Stromal cell of bone marrow (primary cell): ENCODE measurements around the gene COL12A1.

ENCODE experiments used
- DNase-seq: peaks from one replicate; pipeline ENCODE4 v3.0.0-alpha.2; 2012; ENCODE audit warnings: low read depth

The COL12A1 gene

DNA sequence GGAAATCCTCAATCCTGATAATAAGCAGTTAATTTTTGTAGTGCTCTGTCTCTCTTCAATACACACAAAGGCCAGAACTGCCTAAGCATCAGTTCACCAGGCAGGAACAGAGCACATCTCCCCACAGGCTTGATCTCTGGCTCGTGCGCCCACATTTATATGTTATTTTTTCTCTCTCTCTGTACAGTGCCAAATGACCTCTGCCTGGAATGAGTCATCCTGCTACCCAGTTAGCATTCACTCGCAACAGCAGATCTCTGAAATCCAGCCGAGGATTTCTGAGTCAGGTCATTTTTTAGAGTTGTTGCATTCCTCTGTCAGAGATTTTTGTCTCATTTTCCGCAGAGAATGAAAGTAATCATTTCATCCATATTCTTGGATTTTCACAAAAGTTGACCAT, 107.1 kb downstream of the COL12A1 start:
- DNase-seq: peak; percentile 98

DNA sequence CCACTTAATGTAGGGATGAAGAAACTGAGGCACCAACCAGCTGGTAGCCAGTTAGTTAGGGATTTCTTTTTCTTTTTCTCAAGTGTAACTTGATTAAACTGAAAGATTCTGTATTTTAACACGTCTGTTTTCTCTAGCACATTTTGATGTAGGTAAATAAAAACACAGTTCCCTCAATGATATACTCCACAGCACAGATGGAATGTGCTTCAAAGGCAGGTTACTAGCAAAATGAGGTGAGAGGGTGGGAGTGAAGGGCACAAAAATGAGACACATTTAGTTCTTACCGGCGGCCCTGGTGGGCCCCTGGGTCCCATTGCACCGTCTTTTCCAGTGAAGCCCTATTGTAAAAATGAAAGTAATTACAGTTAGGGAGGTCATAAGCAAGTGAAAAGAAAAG, 108.9 kb downstream of the COL12A1 start:
- no peak for DNase-seq

DNA sequence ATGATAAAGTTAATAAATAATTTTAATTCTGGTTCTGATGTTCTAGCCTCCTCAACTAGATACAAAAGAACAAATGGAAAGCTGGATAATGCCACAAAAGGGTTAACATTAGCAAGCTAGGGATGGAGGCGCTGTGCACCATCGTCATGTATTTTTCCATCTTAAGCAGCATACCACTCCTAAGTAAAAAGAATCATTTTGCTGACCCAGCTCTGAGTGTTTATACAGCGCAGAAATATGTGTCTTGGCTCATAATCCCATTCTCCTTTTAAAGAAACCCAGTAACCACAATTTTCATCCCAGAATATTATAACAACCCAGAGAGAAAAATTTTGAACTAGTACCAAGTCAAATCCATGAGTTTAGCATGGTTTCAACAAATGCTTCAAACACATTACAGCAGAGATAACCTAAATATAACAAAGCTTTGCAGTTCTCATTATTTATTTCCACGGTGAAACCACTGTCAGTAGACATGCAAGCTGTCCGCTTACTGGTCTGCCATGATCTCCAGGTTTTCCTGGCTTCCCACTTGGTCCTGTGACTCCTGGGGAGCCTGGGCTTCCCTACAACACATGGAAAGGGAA, 111.1 kb downstream of the COL12A1 start:
- peak; percentile 93 for DNase-seq

DNA sequence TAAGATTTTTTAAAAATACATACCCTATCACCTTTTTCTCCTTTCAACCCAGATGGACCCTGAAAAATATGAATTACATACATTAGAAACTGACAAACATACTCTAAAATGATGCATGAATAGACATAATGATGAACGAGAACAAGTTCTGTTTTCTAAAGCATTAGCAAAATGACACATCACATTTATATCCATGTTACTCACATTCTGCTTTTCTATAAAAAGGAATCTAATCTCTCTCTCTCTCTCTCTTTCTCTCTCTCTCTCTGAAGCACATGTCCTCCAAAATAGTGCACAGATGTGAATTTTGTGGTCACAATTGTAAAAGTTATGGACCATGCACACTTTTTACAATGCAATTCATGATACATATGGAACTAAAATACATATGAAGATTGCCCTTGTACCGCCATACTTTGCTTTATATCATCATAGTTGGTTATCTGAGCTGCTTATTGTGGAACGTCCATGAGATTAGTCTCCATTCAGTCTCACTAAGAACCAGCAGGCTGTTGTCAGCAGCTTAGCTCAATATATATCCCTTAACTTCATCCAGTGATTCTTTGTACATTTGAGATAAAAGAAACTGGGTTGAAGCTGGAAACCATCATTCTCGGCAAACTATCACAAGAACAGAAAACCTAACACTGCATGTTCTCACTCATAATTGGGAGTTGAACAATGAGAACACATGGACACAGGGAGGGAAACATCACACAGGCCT, 114.2 kb downstream of the COL12A1 start:
- no peak for DNase-seq

DNA sequence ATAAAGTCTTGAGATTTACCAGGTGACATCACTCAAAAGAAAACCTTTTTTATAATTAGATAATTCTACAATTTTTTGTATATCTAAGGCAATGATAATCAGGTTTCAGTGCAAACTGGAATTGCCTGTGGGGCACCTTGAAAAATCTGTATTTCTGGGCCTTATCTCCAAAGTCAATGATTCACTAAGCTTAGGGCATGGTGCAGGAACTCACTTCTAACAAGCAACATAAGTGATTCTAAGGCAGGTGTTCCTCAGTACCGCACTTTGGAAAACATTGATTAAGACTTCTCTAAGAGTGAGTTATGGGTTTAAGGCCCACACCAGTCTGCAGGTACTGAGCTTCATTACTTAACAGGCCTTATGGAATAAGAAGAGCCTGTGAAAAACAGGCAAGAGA, 115.3 kb downstream of the COL12A1 start:
- DNase-seq: no peak

DNA sequence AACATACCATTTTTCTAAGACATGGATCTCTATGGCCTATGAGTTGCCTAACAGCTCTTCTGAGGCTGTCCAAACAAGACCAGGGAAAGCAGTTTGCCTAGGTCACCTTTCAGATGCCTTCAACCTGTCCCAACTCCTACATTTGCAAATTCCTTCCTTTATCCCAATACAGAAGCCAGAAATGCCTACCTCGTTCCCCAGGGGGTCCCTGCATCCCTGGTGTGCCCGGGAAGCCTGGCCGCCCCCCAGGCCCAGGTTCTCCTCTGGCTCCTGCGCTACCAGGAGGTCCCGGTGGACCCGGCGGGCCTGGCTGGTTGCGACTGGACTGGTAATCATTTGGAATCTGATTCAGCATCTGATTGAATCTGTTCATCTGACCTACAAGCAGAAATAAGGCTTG, 115.9 kb downstream of the COL12A1 start:
- DNase-seq: no peak

DNA sequence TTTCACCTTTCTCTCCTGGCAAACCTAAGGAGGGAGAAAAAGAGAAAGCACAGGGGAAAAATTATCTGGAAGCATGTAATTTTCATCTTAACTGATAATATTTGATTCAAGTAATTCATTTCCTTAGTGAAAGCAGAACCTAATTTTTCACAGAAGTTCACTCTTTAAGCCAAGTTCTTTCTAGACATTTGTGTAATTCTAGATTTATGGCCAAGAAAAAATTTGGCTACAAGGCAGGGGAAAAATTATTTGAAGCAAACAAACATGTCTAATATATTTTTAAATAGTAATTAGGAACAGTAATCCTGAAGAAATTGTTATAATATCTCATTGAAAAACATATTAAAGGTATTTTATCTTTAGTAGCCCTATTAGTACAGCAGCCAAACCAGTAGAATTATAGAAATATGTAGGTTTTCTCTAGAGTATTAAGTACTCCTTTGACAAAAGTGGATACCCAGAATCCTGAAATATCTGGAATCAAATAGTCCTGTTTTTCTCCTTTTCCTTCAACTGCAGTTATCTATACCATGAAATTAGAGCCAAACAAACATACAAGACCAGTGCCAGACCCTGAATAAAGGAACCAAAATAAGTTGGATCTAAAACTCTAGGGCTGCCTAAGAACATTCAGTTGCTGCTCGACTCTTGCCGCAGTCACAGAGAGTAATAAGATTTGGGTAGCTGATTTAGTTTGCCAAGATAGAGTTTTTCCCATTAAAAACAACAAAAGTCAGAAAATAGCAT, 116.5 kb downstream of the COL12A1 start:
- no peak for DNase-seq

DNA sequence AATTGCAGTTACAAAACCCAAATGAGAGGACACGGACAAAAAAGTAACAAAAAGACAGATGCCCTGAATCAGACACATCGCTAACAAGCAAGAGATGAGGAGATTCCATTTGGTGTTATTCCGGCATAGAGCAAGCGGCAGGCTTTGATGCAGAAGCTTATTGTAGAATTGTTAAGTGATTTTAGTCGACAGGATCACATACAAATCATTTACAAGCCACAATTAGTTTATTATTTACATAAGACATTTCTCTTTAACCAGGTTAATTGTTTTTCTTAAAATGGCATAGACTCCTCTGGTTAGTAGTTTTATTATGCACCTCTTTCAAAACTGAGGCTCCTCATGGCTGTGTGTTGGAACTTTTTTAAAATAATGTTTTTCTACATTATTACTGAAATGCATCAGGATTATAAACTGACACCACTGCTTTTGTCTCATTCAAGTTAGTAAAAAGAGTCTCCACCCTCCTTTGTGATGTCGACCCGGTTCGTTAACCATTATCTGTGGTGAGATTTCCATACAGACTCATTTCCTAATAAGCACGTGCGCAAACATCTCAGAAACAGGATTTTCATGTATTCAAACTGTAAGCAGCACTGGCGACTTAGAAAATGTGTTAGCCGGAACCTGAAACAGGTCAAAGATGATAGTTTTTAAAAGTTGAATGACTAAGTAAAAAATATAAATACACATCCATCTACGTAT, 119.8 kb downstream of the COL12A1 start:
- DNase-seq: no peak

DNA sequence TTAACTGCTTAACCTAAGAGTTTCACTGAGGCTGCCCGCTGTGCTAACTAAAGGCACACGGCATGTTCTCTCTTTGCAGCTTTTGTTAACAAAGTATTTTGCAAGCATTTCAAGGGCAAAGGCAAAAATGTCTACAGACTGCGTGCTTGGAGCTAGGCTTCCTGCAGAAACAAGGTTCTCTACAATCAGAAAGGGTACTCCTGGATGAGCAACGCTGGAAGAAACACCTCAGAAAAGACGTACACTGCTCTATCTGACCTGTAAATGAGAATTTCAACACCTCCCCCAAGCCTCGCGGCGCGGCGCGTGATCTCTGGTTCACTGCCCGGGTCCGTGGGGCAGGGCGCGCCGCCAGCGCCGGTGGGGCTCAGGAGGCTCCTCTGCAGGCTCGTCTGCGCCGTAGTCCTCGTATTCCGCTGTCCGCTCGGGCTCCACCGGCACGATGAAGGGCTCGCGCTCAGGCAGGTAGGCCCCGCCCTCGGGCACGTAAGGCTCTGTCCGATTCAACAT, 120.9 kb downstream of the COL12A1 start:
- no peak for DNase-seq

DNA sequence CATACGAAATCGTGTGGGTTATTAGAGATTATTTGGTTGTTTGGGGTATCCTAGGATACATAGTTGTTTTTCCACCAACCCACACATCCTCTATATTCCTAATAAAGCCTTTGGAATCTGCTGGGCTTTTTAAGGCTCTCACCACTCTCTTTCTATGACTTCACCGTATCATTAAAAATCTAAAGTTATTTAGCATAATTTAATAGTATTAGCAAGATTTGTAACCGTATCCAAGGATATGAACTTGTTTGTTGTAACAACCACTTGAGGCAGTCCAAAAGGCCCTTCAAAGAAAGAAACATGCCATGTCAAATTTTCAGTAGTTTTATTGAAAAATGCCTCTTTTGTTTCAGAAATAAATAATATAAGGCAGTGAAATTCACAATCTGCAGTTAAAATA, 121.8 kb downstream of the COL12A1 start:
- DNase-seq: no peak

DNA sequence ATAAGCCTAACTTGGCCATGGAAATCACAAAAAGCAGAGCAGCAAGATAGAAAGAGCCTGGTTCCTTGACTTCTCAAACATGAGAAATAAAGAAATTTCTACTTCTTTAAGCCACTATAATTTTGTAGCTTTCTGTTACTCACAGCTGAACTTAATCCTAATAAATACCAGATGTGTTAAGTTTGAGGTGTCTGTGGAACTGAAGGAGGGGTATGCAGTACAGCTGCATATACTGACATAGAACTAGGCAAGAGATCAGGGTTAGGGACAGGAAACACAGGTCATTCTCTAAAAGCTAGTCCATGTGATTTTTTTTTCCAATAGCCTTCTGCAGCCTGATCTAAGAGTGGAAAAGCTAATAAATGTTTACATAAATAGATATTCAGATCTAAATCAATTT, 123.9 kb downstream of the COL12A1 start:
- no peak for DNase-seq

DNA sequence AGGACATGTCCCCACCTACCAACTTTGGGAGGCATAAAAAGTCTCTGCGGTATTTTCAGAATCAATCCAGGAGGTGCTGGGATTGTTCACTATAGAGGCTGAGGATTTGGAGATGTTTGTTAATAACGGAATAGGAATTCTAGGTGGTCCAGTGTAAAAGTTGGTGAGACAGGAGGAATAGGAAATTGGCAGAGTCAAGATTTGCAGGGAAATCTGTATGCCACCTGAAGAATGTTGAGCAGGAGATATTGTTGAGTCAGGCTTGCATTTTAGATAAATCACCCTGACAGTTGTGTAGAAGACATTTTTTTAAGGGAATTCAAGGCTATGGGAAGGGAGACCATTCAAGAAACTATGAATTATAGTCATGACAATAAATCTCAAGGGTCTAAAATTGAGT, 124.8 kb downstream of the COL12A1 start:
- DNase-seq: no peak

DNA sequence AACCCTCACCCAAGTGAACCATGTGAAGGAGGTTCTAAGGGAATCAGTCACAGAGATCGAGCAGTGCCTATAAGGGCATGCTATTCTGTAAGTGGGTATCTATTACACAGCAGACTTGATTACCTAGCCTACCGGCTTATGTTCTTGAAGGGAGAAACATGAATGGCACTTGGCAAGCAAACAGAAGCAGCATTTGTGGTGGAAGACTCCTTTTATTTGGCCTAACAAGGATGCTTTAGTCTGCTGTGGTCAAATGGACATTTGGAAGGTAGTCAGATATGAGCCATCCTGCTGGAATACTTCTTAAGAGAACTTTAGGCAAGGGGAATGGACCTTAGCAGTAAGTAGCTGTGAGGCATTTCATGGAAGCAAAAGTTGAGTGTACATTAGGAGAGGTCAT, 126.3 kb downstream of the COL12A1 start:
- DNase-seq: no peak

DNA sequence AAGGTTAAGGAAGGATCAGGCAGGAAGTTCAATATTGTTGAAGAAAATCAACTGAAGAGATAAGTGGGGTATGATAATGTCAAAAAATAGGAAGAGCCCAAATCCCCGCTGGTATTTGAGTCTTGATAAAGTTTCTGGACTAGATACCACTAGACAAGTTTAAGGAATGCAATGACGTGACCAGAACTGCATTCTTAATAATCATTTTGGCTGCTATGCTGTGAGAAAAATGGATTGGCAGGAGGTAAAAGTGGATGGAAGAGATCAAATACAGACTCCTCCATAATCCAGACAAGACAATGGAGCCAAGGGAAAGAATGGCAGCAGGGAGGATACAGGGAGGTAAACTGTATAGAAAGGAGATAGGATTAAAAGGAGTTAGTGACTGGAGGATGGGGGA, 128.2 kb downstream of the COL12A1 start:
- DNase-seq: no peak

DNA sequence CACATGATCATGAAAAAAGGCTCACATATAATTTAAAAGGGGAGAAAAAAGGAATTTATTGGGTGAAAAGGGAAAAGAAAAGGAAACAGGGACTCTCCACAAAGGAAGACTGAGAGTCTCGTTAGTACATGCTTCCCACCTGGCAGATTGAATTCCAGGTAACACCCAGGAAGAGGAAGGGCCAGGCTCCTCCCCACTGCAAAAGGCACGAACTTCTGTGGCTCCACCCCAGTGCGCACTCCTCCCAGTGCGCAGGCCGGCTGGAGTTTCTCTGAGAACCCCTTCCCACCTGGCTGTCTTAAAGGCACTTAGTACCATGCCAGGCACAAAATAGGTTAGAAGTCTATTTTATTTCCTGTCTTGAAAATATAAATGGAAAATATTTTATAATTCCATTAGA, 129.8 kb downstream of the COL12A1 start:
- DNase-seq: no peak

DNA sequence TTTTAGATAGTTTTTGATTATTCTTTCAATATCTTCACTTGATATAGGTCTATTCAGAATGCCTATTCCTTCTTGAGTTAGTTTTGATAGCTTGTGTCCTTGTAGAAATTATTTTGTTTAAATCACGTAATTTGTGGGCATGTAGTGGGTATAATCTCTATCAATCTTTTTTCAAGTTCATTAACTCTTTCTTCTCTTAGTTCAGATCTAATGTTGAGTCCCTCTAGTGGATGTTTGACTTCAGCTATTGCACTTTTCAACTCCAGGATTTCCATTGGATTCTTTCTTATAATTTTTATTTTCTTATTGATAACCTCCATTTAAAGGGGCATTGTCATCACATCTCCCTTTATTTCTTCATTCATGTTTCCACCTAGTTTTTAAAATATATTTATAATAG, 135.6 kb downstream of the COL12A1 start:
- DNase-seq: no peak

DNA sequence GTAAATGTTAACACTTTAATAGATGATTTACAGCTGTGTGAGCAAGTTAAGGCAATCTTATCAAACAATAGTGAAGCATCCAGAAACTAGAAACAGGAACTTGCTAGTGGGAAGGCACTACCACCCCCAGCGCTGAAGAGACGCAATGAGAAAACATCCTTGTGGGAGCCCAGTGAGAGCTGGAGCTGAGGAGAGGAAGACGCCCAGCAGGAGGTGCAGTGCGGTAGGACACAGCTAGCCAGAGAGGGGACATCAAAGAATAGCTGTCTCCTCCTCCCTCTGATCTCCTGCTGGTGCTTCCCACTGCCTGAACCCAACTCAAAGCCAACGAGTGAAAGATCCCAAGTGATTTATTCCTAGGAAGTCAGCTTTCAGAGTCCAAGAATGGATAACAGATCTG, 140.3 kb downstream of the COL12A1 start:
- no peak for DNase-seq

DNA sequence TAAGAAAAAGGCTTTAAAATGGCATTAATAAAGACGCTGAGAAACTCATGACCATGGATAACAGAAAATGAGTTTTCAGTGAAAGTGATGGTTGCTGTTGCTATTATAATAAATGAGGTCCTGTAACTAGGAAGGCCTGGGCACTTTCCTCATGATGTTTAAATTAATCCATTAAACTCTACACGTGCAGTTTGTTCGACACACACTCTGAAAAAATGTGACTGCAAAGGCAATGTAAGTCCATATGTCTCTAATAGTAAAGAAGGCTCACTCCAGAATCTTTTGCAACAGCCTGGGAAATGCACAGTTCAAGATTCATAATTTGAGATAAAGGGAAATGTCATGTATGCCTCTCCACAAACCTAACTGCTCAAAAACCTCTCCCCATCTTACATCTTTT, 153.4 kb downstream of the COL12A1 start:
- DNase-seq: no peak

DNA sequence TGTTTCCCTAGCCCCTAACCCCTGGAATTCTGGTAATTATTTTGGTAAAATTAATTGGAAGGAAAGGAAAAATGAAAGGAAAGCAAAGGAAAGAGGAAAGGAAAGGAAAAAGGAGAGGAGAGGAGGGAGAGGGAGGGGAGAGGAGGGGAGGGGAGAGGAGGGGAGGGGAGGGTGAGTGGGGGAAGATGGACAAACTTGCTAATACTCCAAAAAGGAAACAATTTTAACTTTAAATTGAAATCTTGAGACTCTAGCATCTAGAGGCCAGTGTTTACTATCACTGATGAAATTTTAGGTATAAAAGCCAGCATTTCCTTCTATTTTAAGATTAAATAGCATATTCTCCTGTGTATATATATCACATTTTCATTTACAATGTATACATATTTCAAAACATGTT, 156.5 kb downstream of the COL12A1 start:
- DNase-seq: no peak

DNA sequence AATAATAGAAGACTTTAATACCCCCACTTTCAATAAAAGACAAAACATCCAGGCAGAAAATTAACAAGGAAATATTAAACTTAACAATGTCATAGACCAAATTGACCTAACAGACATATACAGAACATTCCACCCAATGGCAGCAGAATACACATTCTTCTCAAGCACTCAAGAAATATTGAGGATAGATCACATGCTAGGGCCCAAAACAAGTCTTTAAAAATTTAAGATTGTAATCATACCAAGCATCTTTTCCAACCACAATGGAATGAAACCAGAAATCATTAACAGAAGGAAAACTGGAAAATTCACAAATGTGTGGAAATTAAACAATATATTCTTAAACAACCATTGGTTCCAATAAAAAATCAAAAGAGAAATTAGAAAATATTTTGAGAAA, 161.0 kb downstream of the COL12A1 start:
- DNase-seq: no peak

DNA sequence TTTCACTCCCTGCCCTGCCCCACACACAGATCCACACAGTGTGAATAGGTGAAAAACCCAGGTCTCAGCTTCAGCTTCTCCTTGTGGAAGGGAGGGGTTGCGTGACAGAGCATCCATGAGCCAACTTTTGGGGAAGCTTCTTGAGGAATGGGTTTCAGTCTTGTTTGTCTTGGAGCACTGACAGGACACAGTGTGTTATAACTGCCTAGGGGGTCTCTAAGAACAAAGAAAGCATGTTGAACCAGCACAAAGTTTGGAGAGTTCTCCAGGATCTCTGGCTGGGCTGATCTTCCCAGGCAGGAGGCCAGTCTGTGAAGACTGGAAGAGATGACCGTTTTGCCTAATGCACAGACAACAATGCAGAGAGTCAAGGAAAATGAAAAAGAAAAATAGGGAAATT, 164.5 kb downstream of the COL12A1 start:
- no peak for DNase-seq
